HL-60 (cell line): ENCODE results near the gene ZNF469.

Experiments used
- DNase-seq, 2 experiments: peaks; one replicate each; pipeline ENCODE4 v3.0.0-alpha.2; 2010 to 2020; ENCODE audit warnings: low read depth in 1 of 2, low spot score in 1 of 2
- H3K27ac ChIP-seq: fragments of 250-450 bp; sonication (Bioruptor Pico); replicated peaks from 2 replicates; pipeline ENCODE4 v1.5.1; 2020; ENCODE audit warnings: mild to moderate bottlenecking, moderate library complexity
- H3K27me3 ChIP-seq: fragments of 250-450 bp; sonication (Bioruptor Pico); 2 replicates; pipeline ENCODE4 v1.5.1; 2021; ENCODE audit warnings: mild to moderate bottlenecking, moderate library complexity; ENCODE audit not compliant: insufficient read depth, poor library complexity, severe bottlenecking
- H3K4me3 ChIP-seq: replicated peaks from 2 replicates; pipeline ENCODE4 v1.5.1; 2011; ENCODE audit warnings: mild to moderate bottlenecking, control low read depth, low read length; ENCODE audit not compliant: insufficient read depth
- GABPA ChIP-seq: IDR thresholded peaks from 2 replicates; pipeline ENCODE4 v1.6.1; 2012; ENCODE audit warnings: low read depth
- POLR2AphosphoS5 ChIP-seq: IDR thresholded peaks from 2 replicates; pipeline ENCODE4 v1.6.1; 2012; ENCODE audit warnings: low read depth
- SPI1 ChIP-seq: IDR thresholded peaks from 2 replicates; pipeline ENCODE4 v1.6.1; 2012; ENCODE audit warnings: low read depth, mild to moderate bottlenecking, borderline replicate concordance
- TF ChIP-seq, protein P1 (sequence below): IDR thresholded peaks from 2 replicates; pipeline ENCODE4 v1.6.1; 2012; ENCODE audit warnings: low read depth; ENCODE audit not compliant: insufficient replicate concordance
- TF ChIP-seq, protein P2 (sequence below): IDR thresholded peaks from one replicate; pipeline ENCODE4 v1.5.1; 2011; ENCODE audit warnings: low read length, control low read depth, inconsistent platforms; ENCODE audit not compliant: insufficient read depth

ZNF469 gene

DNA sequence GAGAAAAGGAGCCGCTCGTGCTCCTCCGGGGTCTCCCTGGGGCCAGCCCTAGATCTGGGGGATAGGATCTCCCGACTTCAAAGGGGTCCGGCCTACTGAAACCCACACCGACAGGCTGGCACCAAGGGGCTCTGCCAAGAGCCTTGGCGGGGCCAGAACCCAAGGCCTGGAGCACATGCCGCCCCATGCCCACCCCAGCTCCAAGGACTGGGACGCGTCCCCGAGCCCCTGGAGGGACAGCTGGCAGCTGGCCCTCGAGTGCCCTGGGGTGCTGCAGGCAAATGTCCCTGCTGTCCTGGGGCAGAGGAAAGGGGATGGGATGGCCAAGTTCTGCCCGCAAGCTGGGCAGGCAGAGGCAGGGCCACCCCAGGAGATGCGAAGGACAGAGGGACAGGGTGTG is 38.5 kb downstream of the ZNF469 start:
- TF ChIP-seq, protein P1, sequence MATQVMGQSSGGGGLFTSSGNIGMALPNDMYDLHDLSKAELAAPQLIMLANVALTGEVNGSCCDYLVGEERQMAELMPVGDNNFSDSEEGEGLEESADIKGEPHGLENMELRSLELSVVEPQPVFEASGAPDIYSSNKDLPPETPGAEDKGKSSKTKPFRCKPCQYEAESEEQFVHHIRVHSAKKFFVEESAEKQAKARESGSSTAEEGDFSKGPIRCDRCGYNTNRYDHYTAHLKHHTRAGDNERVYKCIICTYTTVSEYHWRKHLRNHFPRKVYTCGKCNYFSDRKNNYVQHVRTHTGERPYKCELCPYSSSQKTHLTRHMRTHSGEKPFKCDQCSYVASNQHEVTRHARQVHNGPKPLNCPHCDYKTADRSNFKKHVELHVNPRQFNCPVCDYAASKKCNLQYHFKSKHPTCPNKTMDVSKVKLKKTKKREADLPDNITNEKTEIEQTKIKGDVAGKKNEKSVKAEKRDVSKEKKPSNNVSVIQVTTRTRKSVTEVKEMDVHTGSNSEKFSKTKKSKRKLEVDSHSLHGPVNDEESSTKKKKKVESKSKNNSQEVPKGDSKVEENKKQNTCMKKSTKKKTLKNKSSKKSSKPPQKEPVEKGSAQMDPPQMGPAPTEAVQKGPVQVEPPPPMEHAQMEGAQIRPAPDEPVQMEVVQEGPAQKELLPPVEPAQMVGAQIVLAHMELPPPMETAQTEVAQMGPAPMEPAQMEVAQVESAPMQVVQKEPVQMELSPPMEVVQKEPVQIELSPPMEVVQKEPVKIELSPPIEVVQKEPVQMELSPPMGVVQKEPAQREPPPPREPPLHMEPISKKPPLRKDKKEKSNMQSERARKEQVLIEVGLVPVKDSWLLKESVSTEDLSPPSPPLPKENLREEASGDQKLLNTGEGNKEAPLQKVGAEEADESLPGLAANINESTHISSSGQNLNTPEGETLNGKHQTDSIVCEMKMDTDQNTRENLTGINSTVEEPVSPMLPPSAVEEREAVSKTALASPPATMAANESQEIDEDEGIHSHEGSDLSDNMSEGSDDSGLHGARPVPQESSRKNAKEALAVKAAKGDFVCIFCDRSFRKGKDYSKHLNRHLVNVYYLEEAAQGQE: no peak
- TF ChIP-seq SPI1 (no peak), GABPA (no peak), POLR2AphosphoS5 (no peak)
- TF ChIP-seq, protein P2, sequence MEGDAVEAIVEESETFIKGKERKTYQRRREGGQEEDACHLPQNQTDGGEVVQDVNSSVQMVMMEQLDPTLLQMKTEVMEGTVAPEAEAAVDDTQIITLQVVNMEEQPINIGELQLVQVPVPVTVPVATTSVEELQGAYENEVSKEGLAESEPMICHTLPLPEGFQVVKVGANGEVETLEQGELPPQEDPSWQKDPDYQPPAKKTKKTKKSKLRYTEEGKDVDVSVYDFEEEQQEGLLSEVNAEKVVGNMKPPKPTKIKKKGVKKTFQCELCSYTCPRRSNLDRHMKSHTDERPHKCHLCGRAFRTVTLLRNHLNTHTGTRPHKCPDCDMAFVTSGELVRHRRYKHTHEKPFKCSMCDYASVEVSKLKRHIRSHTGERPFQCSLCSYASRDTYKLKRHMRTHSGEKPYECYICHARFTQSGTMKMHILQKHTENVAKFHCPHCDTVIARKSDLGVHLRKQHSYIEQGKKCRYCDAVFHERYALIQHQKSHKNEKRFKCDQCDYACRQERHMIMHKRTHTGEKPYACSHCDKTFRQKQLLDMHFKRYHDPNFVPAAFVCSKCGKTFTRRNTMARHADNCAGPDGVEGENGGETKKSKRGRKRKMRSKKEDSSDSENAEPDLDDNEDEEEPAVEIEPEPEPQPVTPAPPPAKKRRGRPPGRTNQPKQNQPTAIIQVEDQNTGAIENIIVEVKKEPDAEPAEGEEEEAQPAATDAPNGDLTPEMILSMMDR: no peak
- H3K27me3 ChIP-seq: no peaks in the 10 kb centered on the region

DNA sequence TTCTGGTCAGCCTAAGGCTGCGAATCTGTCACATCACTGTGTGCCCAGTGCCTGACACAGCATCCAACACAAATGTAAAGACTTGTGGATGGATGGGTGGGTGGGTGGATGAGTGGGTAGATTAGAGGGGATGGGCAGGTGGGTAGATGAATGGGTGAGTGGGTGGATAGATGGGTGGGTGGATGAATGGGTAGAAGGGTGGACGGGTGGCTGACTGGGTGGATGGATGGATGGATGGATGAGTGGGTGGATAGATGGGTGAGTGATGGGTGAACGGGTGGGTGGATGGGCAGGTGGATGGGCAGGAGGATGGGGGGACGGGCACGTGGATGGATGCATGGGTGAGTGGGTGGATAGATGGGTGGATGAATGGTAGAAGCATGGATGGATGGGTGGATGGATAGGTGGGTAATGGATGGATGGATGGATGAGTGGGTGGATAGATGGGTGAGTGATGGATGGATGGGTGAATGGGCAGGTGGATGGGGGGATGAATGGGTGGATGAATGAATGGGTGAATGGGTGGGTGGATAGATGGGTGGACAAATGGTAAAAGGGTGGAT is 39.2 kb downstream of the ZNF469 start:
- no peak for TF ChIP-seq GABPA
- TF ChIP-seq, protein P2: no peak
- TF ChIP-seq, protein P1: no peak
- TF ChIP-seq POLR2AphosphoS5: no peak
- TF ChIP-seq SPI1: no peak

More for the DNA sequence above, 38.5 kb downstream of the ZNF469 start:
- no peak overlapping the region for H3K27ac ChIP-seq
- H3K4me3 ChIP-seq: no peak overlapping the region
- no peak for DNase-seq

DNA sequence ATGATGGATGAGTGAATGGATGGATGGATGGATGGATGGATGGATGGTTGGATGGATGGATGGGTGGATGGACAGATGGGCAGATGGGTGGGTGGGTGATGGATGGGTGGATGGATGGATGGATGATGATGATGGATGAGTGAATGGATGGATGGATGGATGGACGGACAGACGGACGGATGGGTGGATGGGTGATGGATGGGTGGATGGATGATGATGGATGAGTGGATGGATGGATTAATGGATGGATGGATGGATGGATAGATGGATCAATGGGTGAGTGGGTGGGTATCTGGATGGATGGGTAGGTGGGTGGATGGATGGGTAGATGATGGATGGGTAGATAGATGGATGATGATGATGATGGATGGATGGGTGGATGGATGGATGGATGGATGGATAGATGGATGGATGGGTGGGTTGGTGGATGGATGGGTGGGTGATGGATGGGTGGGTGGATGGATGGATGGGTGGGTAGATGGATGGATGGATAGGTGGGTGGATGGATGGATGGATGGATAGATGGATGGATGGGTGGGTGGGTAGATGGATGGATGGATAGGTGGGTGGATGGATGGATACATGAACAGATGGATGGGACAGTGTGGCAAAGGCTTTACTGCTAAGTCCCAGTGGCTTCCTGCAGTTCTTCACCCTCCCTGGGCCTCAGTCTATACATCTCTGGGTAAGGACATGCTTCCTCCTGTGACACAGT is 40.1 kb downstream of the ZNF469 start:
- Histone ChIP-seq H3K27ac (no peak overlapping the region), H3K4me3 (no peak overlapping the region), H3K27me3 (no peaks in the 10 kb centered on the region)
- no peak for TF ChIP-seq SPI1
- no peak for TF ChIP-seq POLR2AphosphoS5
- TF ChIP-seq, protein P2: no peak
- TF ChIP-seq, protein P1: no peak
- no peak for TF ChIP-seq GABPA
- DNase-seq: no peak

More for the DNA sequence above, 39.2 kb downstream of the ZNF469 start:
- Histone ChIP-seq H3K4me3 (no peak overlapping the region), H3K27me3 (no peaks in the 10 kb centered on the region), H3K27ac (no peak overlapping the region)
- DNase-seq: no peak
